GM21526 (cell line): ENCODE data around the gene PCDHGC3.

Experiments
- ATAC-seq: cut with Tn5 transposase; IDR thresholded peaks from one replicate; pipeline ENCODE4 v1.9.1; 2021; ENCODE audit warnings: moderate library complexity; ENCODE audit not compliant: unreplicated experiment, low FRiP score

The PCDHGC3 gene

GRCh38 chr5:141506381-141507155 is 30.8 kb downstream of the PCDHGC3 start:
- ATAC-seq: no peak

- ATAC-seq: peak; percentile 36
These were observed 31.8 kb downstream of the PCDHGC3 start for GRCh38 chr5:141507387-141508091.

GRCh38 chr5:141508440-141508797 is 32.7 kb downstream of the PCDHGC3 start:
- ATAC-seq: no peak

GRCh38 chr5:141508798-141509611 is 33.2 kb downstream of the PCDHGC3 start:
- ATAC-seq: no peak

- no peak for ATAC-seq
These were observed 34.4 kb downstream of the PCDHGC3 start for GRCh38 chr5:141510160-141510559.

GRCh38 chr5:141510850-141511601 is 35.3 kb downstream of the PCDHGC3 start:
- ATAC-seq: peak; percentile 26

GRCh38 chr5:141511771-141512325 is 36.1 kb downstream of the PCDHGC3 start:
- no peak for ATAC-seq

- ATAC-seq: no peak
These were observed 36.7 kb downstream of the PCDHGC3 start for GRCh38 chr5:141512390-141512910.

- no peak for ATAC-seq
These were observed 37.3 kb downstream of the PCDHGC3 start for GRCh38 chr5:141512911-141513626.

GRCh38 chr5:141513627-141514329 is 38.0 kb downstream of the PCDHGC3 start:
- peak; percentile 34 for ATAC-seq

GRCh38 chr5:141514330-141515133 is 38.8 kb downstream of the PCDHGC3 start:
- ATAC-seq: peak; percentile 2

- ATAC-seq: no peak
These were observed 39.4 kb downstream of the PCDHGC3 start for GRCh38 chr5:141515141-141515540.

GRCh38 chr5:141515946-141516671 is 40.3 kb downstream of the PCDHGC3 start:
- ATAC-seq: no peak

- ATAC-seq: no peak
These were observed 40.9 kb downstream of the PCDHGC3 start for GRCh38 chr5:141516672-141517025.

- ATAC-seq: no peak
These were observed 41.5 kb downstream of the PCDHGC3 start for GRCh38 chr5:141517312-141517711.

GRCh38 chr5:141517880-141518617 is 42.3 kb downstream of the PCDHGC3 start:
- ATAC-seq: no peak

- ATAC-seq: no peak
These were observed 42.9 kb downstream of the PCDHGC3 start for GRCh38 chr5:141518618-141519015.
